ENCODE data around the gene NTRK2.

The NTRK2 gene

GRCh38 chr9:84698323-84698722 lies 28.8 kb downstream of the NTRK2 start (continued):
- TF ChIP-seq HIC1 (tag by site-specific recombination; IDR thresholded peaks at IDR 0.05), result no peak
- TF ChIP-seq ZNF548 (tag by site-specific recombination; IDR thresholded peaks at IDR 0.05), result no peak
- no peak for TF ChIP-seq ZNF624 (tag by site-specific recombination; IDR thresholded peaks at IDR 0.05)
- TF ChIP-seq ZNF404 (tag by site-specific recombination; IDR thresholded peaks at IDR 0.05), result no peak

GRCh38 chr9:84699984-84700383 lies 30.5 kb downstream of the NTRK2 start:
- no peak for TF ChIP-seq ZNF140 (tag by site-specific recombination; IDR thresholded peaks at IDR 0.05)
- no peak for TF ChIP-seq KLF1 (tag by site-specific recombination; IDR thresholded peaks at IDR 0.05)
- TF ChIP-seq ZNF48 (tag by site-specific recombination; IDR thresholded peaks at IDR 0.05), result no peak
- TF ChIP-seq ELK4 (IDR thresholded peaks at IDR 0.05; ENCODE audit: borderline replicate concordance, low read depth, low read length), result no peak
- no peak for TF ChIP-seq HOXD13 (CRISPR knock-in tag; IDR thresholded peaks at IDR 0.05; ENCODE audit: borderline replicate concordance)
- TF ChIP-seq SP3 (tag by site-specific recombination; IDR thresholded peaks at IDR 0.05), result no peak
- no peak for TF ChIP-seq ZNF785 (tag by site-specific recombination; IDR thresholded peaks at IDR 0.05)
- no peak for TF ChIP-seq ZNF350 (tag by site-specific recombination; IDR thresholded peaks at IDR 0.05)
- TF ChIP-seq ZNF280C (tag by site-specific recombination; IDR thresholded peaks at IDR 0.05), result no peak
- no peak for TF ChIP-seq ZNF266 (tag by site-specific recombination; IDR thresholded peaks at IDR 0.05; ENCODE audit: low read depth)
- TF ChIP-seq KLF8 (tag by site-specific recombination; IDR thresholded peaks at IDR 0.05), result no peak
- no peak for TF ChIP-seq ZSCAN16 (tag by site-specific recombination; IDR thresholded peaks at IDR 0.05)
- TF ChIP-seq ZNF366 (tag by site-specific recombination; conservative IDR thresholded peaks at IDR 0.05), result no peak
- TF ChIP-seq ZNF214 (tag by site-specific recombination; IDR thresholded peaks at IDR 0.05; ENCODE audit: borderline replicate concordance), result no peak
- H3K4me1 ChIP-seq (ENCODE audit: control insufficient read depth, insufficient read depth, low read length), result no peaks in the 10 kb centered on the region
- POLR2A ChIA-PET, result no interaction called here
- no peaks in the 10 kb centered on the region for H3K36me3 ChIP-seq (ENCODE audit: control insufficient read depth in 2 of 2, insufficient read depth in 1 of 2, low read length in 2 of 2)
- no peak overlapping the region for H3K4me3 ChIP-seq (ENCODE audit: low read depth, low read length)
- no peak overlapping the region for H3K27ac ChIP-seq (ENCODE audit: extremely low read depth, low read depth, low read length)
- CTCF ChIA-PET, result interaction anchor here (0.9 kb wide), 1 partner anchor 80 kb away, joined by 4 read pairs; no protein-coding TSS in a partner anchor
- H3K9me3 ChIP-seq (ENCODE audit: control insufficient read depth, insufficient read depth, low read depth, low read length), result no peaks in the 10 kb centered on the region

GRCh38 chr9:84701801-84702200 lies 32.3 kb downstream of the NTRK2 start:
- ChIA-PET POLR2A (no interaction called here), CTCF (interaction anchor here (0.8 kb wide), 1 partner anchor 25 kb away, joined by 3 read pairs; no protein-coding TSS in a partner anchor)
- H3K4me1 ChIP-seq (ENCODE audit: control insufficient read depth, insufficient read depth, low read length), result no peaks in the 10 kb centered on the region
- no peak overlapping the region for H3K27ac ChIP-seq (ENCODE audit: extremely low read depth, low read depth, low read length)
- H3K4me3 ChIP-seq (ENCODE audit: low read depth, low read length), result no peak overlapping the region
- H3K9me3 ChIP-seq (ENCODE audit: control insufficient read depth, insufficient read depth, low read depth, low read length), result no peaks in the 10 kb centered on the region
- no peaks in the 10 kb centered on the region for H3K36me3 ChIP-seq (ENCODE audit: control insufficient read depth in 2 of 2, insufficient read depth in 1 of 2, low read length in 2 of 2)
- TF ChIP-seq OSR2 (tag by site-specific recombination; IDR thresholded peaks at IDR 0.05), result no peak
- no peak for TF ChIP-seq REST (tag by site-specific recombination; IDR thresholded peaks at IDR 0.05)
- TF ChIP-seq ZNF362 (tag by site-specific recombination; IDR thresholded peaks at IDR 0.05), result no peak
- TF ChIP-seq ZNF76 (tag by site-specific recombination; IDR thresholded peaks at IDR 0.05; ENCODE audit: borderline replicate concordance, low read depth), result no peak
- no peak for TF ChIP-seq ZNF18 (tag by site-specific recombination; IDR thresholded peaks at IDR 0.05)

Data from HEK293 (cell line).